ENCODE measurements around the gene TNNT2. TPM values are rescaled to one million over a fixed set of nuclear protein-coding genes. Genes with fewer than 3 reads are reported as not detected.

Gene TNNT2
- not detected for polyA plus RNA-seq (2013)

- CTCF ChIA-PET = interaction anchor here (1.1 kb wide), 2 partner anchors 9 to 18 kb away, joined by 3 read pairs; no protein-coding TSS in a partner anchor
- WGBS (ENCODE audit: insufficient coverage) = 94% methylated on average over 3 of the region's 9 CpGs
- peaks cover 0 to 45% (median 14%) of the 10 kb centered on the region in 5 experiments for H3K27me3 ChIP-seq (replicated peaks in 2 of 5; ENCODE audit: control insufficient read depth in 4 of 5, insufficient read depth in 5 of 5, low read length in 4 of 5)
Measured at GRCh38 chr1:201377611-201378092, at the start of gene TNNT2. Gene TNNT2, minus strand, starts transcription at chr1:201377680. Its CDS starts 4,426 bp downstream, at chr1:201373254.

GRCh38 chr1:201426479-201427310, 49.2 kb upstream of the TNNT2 start:
- H3K4me1 ChIP-seq (ENCODE audit: control extremely low read depth in 1 of 4, control insufficient read depth in 4 of 4, insufficient read depth in 4 of 4, low read length in 3 of 4) = peaks cover 0 to 5% (median 0%) of the 10 kb centered on the region in 4 experiments
- no peak overlapping the region for H3K27ac ChIP-seq (ENCODE audit: insufficient read depth in 1 of 2, low read depth in 1 of 2, low read length in 2 of 2, poor library complexity in 1 of 2, severe bottlenecking in 2 of 2)
- POLR2A ChIA-PET = no interaction called here
- CTCF ChIA-PET = interaction anchor here (1.3 to 1.9 kb wide), 2 partner anchors 9 to 42 kb away, joined by 3 to 9 read pairs; partner anchors contain the start of gene PHLDA3
- H3K9me3 ChIP-seq (ENCODE audit: control extremely low read depth in 1 of 5, control insufficient read depth in 4 of 5, insufficient read depth in 2 of 5, low read depth in 1 of 5, low read length in 4 of 5) = peaks cover 0 to 3% (median 0%) of the 10 kb centered on the region in 5 experiments
- peak; percentile 31 to 81 (median 74) for DNase-seq
- WGBS (ENCODE audit: insufficient coverage) = 59% methylated on average over 11 of the region's 15 CpGs
- H3K36me3 ChIP-seq (ENCODE audit: control insufficient read depth in 4 of 4, insufficient read depth in 4 of 4, low read length in 3 of 4) = no peaks in the 10 kb centered on the region
- H3K4me3 ChIP-seq (ENCODE audit: control insufficient read depth in 1 of 7, extremely low read depth in 1 of 7, insufficient read depth in 4 of 7, low read depth in 2 of 7, low read length in 6 of 7) = no peak overlapping the region
- no peaks in the 10 kb centered on the region for H3K27me3 ChIP-seq (replicated peaks in 2 of 5; ENCODE audit: control insufficient read depth in 4 of 5, insufficient read depth in 5 of 5, low read length in 4 of 5)

More at GRCh38 chr1:201377611-201378092, at the start of gene TNNT2:
- no peak for DNase-seq
- H3K9me3 ChIP-seq (ENCODE audit: control extremely low read depth in 1 of 5, control insufficient read depth in 4 of 5, insufficient read depth in 2 of 5, low read depth in 1 of 5, low read length in 4 of 5) = no peaks in the 10 kb centered on the region
- H3K36me3 ChIP-seq (ENCODE audit: control insufficient read depth in 4 of 4, insufficient read depth in 4 of 4, low read length in 3 of 4) = no peaks in the 10 kb centered on the region
- H3K4me3 ChIP-seq (ENCODE audit: control insufficient read depth in 1 of 7, extremely low read depth in 1 of 7, insufficient read depth in 4 of 7, low read depth in 2 of 7, low read length in 6 of 7) = no peak within 1 kb of the TSS
- H3K4me1 ChIP-seq (ENCODE audit: control extremely low read depth in 1 of 4, control insufficient read depth in 4 of 4, insufficient read depth in 4 of 4, low read length in 3 of 4) = no peaks in the 10 kb centered on the region
- POLR2A ChIA-PET = no interaction called here
- H3K27ac ChIP-seq (ENCODE audit: insufficient read depth in 1 of 2, low read depth in 1 of 2, low read length in 2 of 2, poor library complexity in 1 of 2, severe bottlenecking in 2 of 2) = no peak within 1 kb of the TSS

GRCh38 chr1:201424146-201424545, 46.7 kb upstream of the TNNT2 start:
- 92% methylated on average over 2 of the region's 2 CpGs for WGBS (ENCODE audit: insufficient coverage)
- CTCF ChIA-PET = interaction anchor here (0.9 to 1.3 kb wide), 2 partner anchors 12 to 15 kb away, joined by 3 to 4 read pairs; no protein-coding TSS in a partner anchor

DNA sequence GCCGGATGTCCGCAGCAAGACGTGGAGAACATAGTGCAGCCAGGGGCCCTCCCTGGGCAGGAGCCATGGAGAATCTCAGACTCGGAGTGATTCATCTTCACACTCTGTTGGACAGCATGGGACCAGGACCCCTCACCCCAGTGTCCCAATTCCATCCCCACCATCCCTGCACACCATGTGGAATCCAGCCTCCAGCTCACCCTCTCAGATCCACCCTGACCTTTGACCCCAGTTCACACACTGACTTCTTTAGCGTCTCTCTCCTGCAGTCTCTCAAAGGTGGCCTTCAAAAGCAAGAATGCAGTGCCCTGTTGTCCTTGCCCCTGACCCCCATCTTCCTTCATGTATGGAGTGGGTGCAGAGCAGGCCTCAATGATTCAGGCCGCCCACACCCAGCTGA, 46.2 kb upstream of the TNNT2 start:
- Histone ChIP-seq H3K4me3 (ENCODE audit: control insufficient read depth in 1 of 7, extremely low read depth in 1 of 7, insufficient read depth in 4 of 7, low read depth in 2 of 7, low read length in 6 of 7) (no peak overlapping the region), H3K9me3 (ENCODE audit: control extremely low read depth in 1 of 5, control insufficient read depth in 4 of 5, insufficient read depth in 2 of 5, low read depth in 1 of 5, low read length in 4 of 5) (peaks cover 0 to 3% (median 0%) of the 10 kb centered on the region in 5 experiments), H3K27ac (ENCODE audit: insufficient read depth in 1 of 2, low read depth in 1 of 2, low read length in 2 of 2, poor library complexity in 1 of 2, severe bottlenecking in 2 of 2) (no peak overlapping the region), H3K4me1 (ENCODE audit: control extremely low read depth in 1 of 4, control insufficient read depth in 4 of 4, insufficient read depth in 4 of 4, low read length in 3 of 4) (peaks cover 0 to 5% (median 0%) of the 10 kb centered on the region in 4 experiments), H3K36me3 (ENCODE audit: control insufficient read depth in 4 of 4, insufficient read depth in 4 of 4, low read length in 3 of 4) (no peaks in the 10 kb centered on the region), H3K27me3 (replicated peaks in 2 of 5; ENCODE audit: control insufficient read depth in 4 of 5, insufficient read depth in 5 of 5, low read length in 4 of 5) (peaks cover 0 to 2% (median 0%) of the 10 kb centered on the region in 5 experiments)
- CTCF ChIA-PET = interaction anchor here (0.9 to 1.3 kb wide), 3 partner anchors 12 to 51 kb away, joined by 3 to 4 read pairs (median 3); no protein-coding TSS in a partner anchor
- no peak for DNase-seq
- WGBS (ENCODE audit: insufficient coverage) = 99% methylated on average over 5 of the region's 6 CpGs
- POLR2A ChIA-PET = no interaction called here

More at GRCh38 chr1:201424146-201424545, 46.7 kb upstream of the TNNT2 start:
- H3K9me3 ChIP-seq (ENCODE audit: control extremely low read depth in 1 of 5, control insufficient read depth in 4 of 5, insufficient read depth in 2 of 5, low read depth in 1 of 5, low read length in 4 of 5) = peaks cover 0 to 3% (median 0%) of the 10 kb centered on the region in 5 experiments
- no peak overlapping the region for H3K4me3 ChIP-seq (ENCODE audit: control insufficient read depth in 1 of 7, extremely low read depth in 1 of 7, insufficient read depth in 4 of 7, low read depth in 2 of 7, low read length in 6 of 7)
- no peak overlapping the region for H3K27ac ChIP-seq (ENCODE audit: insufficient read depth in 1 of 2, low read depth in 1 of 2, low read length in 2 of 2, poor library complexity in 1 of 2, severe bottlenecking in 2 of 2)
- H3K4me1 ChIP-seq (ENCODE audit: control extremely low read depth in 1 of 4, control insufficient read depth in 4 of 4, insufficient read depth in 4 of 4, low read length in 3 of 4) = peaks cover 0 to 5% (median 0%) of the 10 kb centered on the region in 4 experiments
- POLR2A ChIA-PET = no interaction called here
- H3K27me3 ChIP-seq (replicated peaks in 2 of 5; ENCODE audit: control insufficient read depth in 4 of 5, insufficient read depth in 5 of 5, low read length in 4 of 5) = peaks cover 0 to 2% (median 0%) of the 10 kb centered on the region in 5 experiments
- DNase-seq = no peak
- H3K36me3 ChIP-seq (ENCODE audit: control insufficient read depth in 4 of 4, insufficient read depth in 4 of 4, low read length in 3 of 4) = no peaks in the 10 kb centered on the region

- no peak for DNase-seq
- CTCF ChIA-PET = interaction anchor here (1.8 kb wide), 1 partner anchor 13 kb away, joined by 5 read pairs; no protein-coding TSS in a partner anchor
- no peak overlapping the region for H3K4me3 ChIP-seq (ENCODE audit: control insufficient read depth in 1 of 7, extremely low read depth in 1 of 7, insufficient read depth in 4 of 7, low read depth in 2 of 7, low read length in 6 of 7)
- H3K27ac ChIP-seq (ENCODE audit: insufficient read depth in 1 of 2, low read depth in 1 of 2, low read length in 2 of 2, poor library complexity in 1 of 2, severe bottlenecking in 2 of 2) = no peak overlapping the region
- POLR2A ChIA-PET = no interaction called here
- H3K27me3 ChIP-seq (replicated peaks in 2 of 5; ENCODE audit: control insufficient read depth in 4 of 5, insufficient read depth in 5 of 5, low read length in 4 of 5) = peaks cover 0 to 4% (median 0%) of the 10 kb centered on the region in 5 experiments
- 89% methylated on average over 5 of the region's 6 CpGs for WGBS (ENCODE audit: insufficient coverage)
- peaks cover 0 to 3% (median 0%) of the 10 kb centered on the region in 5 experiments for H3K9me3 ChIP-seq (ENCODE audit: control extremely low read depth in 1 of 5, control insufficient read depth in 4 of 5, insufficient read depth in 2 of 5, low read depth in 1 of 5, low read length in 4 of 5)
- H3K4me1 ChIP-seq (ENCODE audit: control extremely low read depth in 1 of 4, control insufficient read depth in 4 of 4, insufficient read depth in 4 of 4, low read length in 3 of 4) = no peaks in the 10 kb centered on the region
- H3K36me3 ChIP-seq (ENCODE audit: control insufficient read depth in 4 of 4, insufficient read depth in 4 of 4, low read length in 3 of 4) = no peaks in the 10 kb centered on the region
Measured at GRCh38 chr1:201422436-201423030, 45.1 kb upstream of the TNNT2 start.

GRCh38 chr1:201422026-201422425, 44.5 kb upstream of the TNNT2 start:
- H3K9me3 ChIP-seq (ENCODE audit: control extremely low read depth in 1 of 5, control insufficient read depth in 4 of 5, insufficient read depth in 2 of 5, low read depth in 1 of 5, low read length in 4 of 5) = peaks cover 0 to 3% (median 0%) of the 10 kb centered on the region in 5 experiments
- H3K27me3 ChIP-seq (replicated peaks in 2 of 5; ENCODE audit: control insufficient read depth in 4 of 5, insufficient read depth in 5 of 5, low read length in 4 of 5) = peaks cover 0 to 5% (median 0%) of the 10 kb centered on the region in 5 experiments

More at GRCh38 chr1:201422026-201422425, 44.5 kb upstream of the TNNT2 start:
- no peaks in the 10 kb centered on the region for H3K36me3 ChIP-seq (ENCODE audit: control insufficient read depth in 4 of 4, insufficient read depth in 4 of 4, low read length in 3 of 4)
- no peak overlapping the region for H3K27ac ChIP-seq (ENCODE audit: insufficient read depth in 1 of 2, low read depth in 1 of 2, low read length in 2 of 2, poor library complexity in 1 of 2, severe bottlenecking in 2 of 2)
- DNase-seq = no peak
- WGBS (ENCODE audit: insufficient coverage) = 67% methylated on average over 1 of the region's 3 CpGs
- ChIA-PET POLR2A (no interaction called here), CTCF (interaction anchor here (1.8 kb wide), 1 partner anchor 14 kb away, joined by 5 read pairs; no protein-coding TSS in a partner anchor)
- no peak overlapping the region for H3K4me3 ChIP-seq (ENCODE audit: control insufficient read depth in 1 of 7, extremely low read depth in 1 of 7, insufficient read depth in 4 of 7, low read depth in 2 of 7, low read length in 6 of 7)
- no peaks in the 10 kb centered on the region for H3K4me1 ChIP-seq (ENCODE audit: control extremely low read depth in 1 of 4, control insufficient read depth in 4 of 4, insufficient read depth in 4 of 4, low read length in 3 of 4)
